ENCODE results near the gene WNK1.
"Not testable (repeated sequence)": the region's sequence is repeated elsewhere in the genome, so short reads cannot be mapped to it uniquely, and the experiment has no call there.

The WNK1 gene

GRCh38 chr12:777550-778047, 25.2 kb downstream of the WNK1 start:
- no peak for TF ChIP-seq CTCF (conservative IDR thresholded peaks at IDR 0.05)
- H3K27ac ChIP-seq = no peak overlapping the region

GRCh38 chr12:778615-779014, 26.2 kb downstream of the WNK1 start:
- TF ChIP-seq CTCF (conservative IDR thresholded peaks at IDR 0.05) = no peak
- no peak overlapping the region for H3K27ac ChIP-seq

- H3K27ac ChIP-seq = peak overlapping the region; percentile 2; the same call in 1 of the 2 replicates
- TF ChIP-seq CTCF (conservative IDR thresholded peaks at IDR 0.05) = no peak
These were observed 27.7 kb downstream of the WNK1 start for GRCh38 chr12:779745-780734.

- peak overlapping the region; percentile 2; the same call in 1 of the 2 replicates for H3K27ac ChIP-seq
- no peak for TF ChIP-seq CTCF (conservative IDR thresholded peaks at IDR 0.05)
These were observed 28.5 kb downstream of the WNK1 start for GRCh38 chr12:780750-781379.

- TF ChIP-seq CTCF (conservative IDR thresholded peaks at IDR 0.05) = no peak
- no peak overlapping the region for H3K27ac ChIP-seq
These were observed 33.3 kb downstream of the WNK1 start for GRCh38 chr12:785706-786105.

GRCh38 chr12:788288-788687, 35.9 kb downstream of the WNK1 start:
- H3K27ac ChIP-seq = no peak overlapping the region
- no peak for TF ChIP-seq CTCF (conservative IDR thresholded peaks at IDR 0.05)

- not testable (repeated sequence) for H3K27ac ChIP-seq
These were observed 36.4 kb downstream of the WNK1 start for GRCh38 chr12:788762-789161.

Measured in VCaP (cell line).